ENCODE data around the gene UST. TPM values are rescaled to one million over a fixed set of nuclear protein-coding genes. Genes with fewer than 3 reads are reported as not detected.

Gene UST
- total RNA-seq, 5 donors from 2014 or later (not counting 1 experiment from before 2014, with no cell fraction given): 1.9 to 5.3 (median 3.0) TPM

GRCh38 chr6:148932208-148932607 is 185.4 kb downstream of the UST start:
- ATAC-seq (replicated peaks in 1 of 4): no peak
- Mint-ChIP-seq H3K4me3 (no peak overlapping the region), H3K27me3 (peaks cover 0 to 5% of the 10 kb centered on the region in 2 donors), H3K27ac (no peak overlapping the region), H3K4me1 (no peaks in the 10 kb centered on the region), H3K9me3 (no peaks in the 10 kb centered on the region), H3K36me3 (no peaks in the 10 kb centered on the region)
- Histone ChIP-seq H3K27ac (ENCODE audit: low read length) (no peak overlapping the region), H3K9me3 (no peaks in the 10 kb centered on the region), H3K4me1 (ENCODE audit: control insufficient read depth in 1 of 2, extremely low read depth in 1 of 2, insufficient read depth in 2 of 2, low read length in 2 of 2) (no peaks in the 10 kb centered on the region), H3K4me3 (ENCODE audit: control insufficient read depth in 1 of 2, extremely low read depth in 1 of 2, low read length in 1 of 2) (no peak overlapping the region), H3K27me3 (replicated peaks in 1 of 2; ENCODE audit: control insufficient read depth in 2 of 2, extremely low read depth in 1 of 2, insufficient read depth in 2 of 2, low read length in 1 of 2) (no peaks in the 10 kb centered on the region), H3K36me3 (ENCODE audit: control insufficient read depth in 2 of 2, extremely low read depth in 1 of 2, insufficient read depth in 1 of 2, low read length in 1 of 2) (no peaks in the 10 kb centered on the region)
- no peak for DNase-seq
- CTCF ChIA-PET: no interaction called here
- POLR2A ChIA-PET: no interaction called here
- no CpG with 5 or more reads among the region's 1 CpG for WGBS (ENCODE audit: insufficient coverage)

- Histone ChIP-seq H3K4me1 (ENCODE audit: control insufficient read depth in 1 of 2, extremely low read depth in 1 of 2, insufficient read depth in 2 of 2, low read length in 2 of 2) (no peaks in the 10 kb centered on the region), H3K36me3 (ENCODE audit: control insufficient read depth in 2 of 2, extremely low read depth in 1 of 2, insufficient read depth in 1 of 2, low read length in 1 of 2) (no peaks in the 10 kb centered on the region), H3K4me3 (ENCODE audit: control insufficient read depth in 1 of 2, extremely low read depth in 1 of 2, low read length in 1 of 2) (no peak overlapping the region), H3K9me3 (no peaks in the 10 kb centered on the region), H3K27me3 (replicated peaks in 1 of 2; ENCODE audit: control insufficient read depth in 2 of 2, extremely low read depth in 1 of 2, insufficient read depth in 2 of 2, low read length in 1 of 2) (no peaks in the 10 kb centered on the region), H3K27ac (ENCODE audit: low read length) (no peak overlapping the region)
- no peaks in the 10 kb centered on the region for H3K36me3 Mint-ChIP-seq
- CTCF ChIA-PET: interaction anchor here in 1 of 2 donors (0.5 kb wide), 1 partner anchor 309 kb away, joined by 3 read pairs; no protein-coding TSS in a partner anchor
- POLR2A ChIA-PET: no interaction called here
- DNase-seq (no peak), ATAC-seq (replicated peaks in 1 of 4) (no peak)
- no peaks in the 10 kb centered on the region for H3K9me3 Mint-ChIP-seq
- no peak overlapping the region for H3K27ac Mint-ChIP-seq
- 93% methylated on average over 2 of the region's 4 CpGs for WGBS (ENCODE audit: insufficient coverage)
- peaks cover 2 to 7% of the 10 kb centered on the region in 2 donors for H3K27me3 Mint-ChIP-seq
- no peaks in the 10 kb centered on the region for H3K4me1 Mint-ChIP-seq
- no peak overlapping the region for H3K4me3 Mint-ChIP-seq
Measured at GRCh38 chr6:148932731-148933130, 185.9 kb downstream of the UST start.

GRCh38 chr6:148934539-148934938 is 187.7 kb downstream of the UST start:
- no peak for ATAC-seq (replicated peaks in 1 of 4)
- ChIA-PET CTCF (interaction anchor here in 1 of 2 donors (0.5 kb wide), 1 partner anchor 54 kb away, joined by 7 read pairs; no protein-coding TSS in a partner anchor), POLR2A (no interaction called here)
- H3K4me3 ChIP-seq (ENCODE audit: control insufficient read depth in 1 of 2, extremely low read depth in 1 of 2, low read length in 1 of 2): no peak overlapping the region
- Mint-ChIP-seq H3K4me3 (no peak overlapping the region), H3K27me3 (peaks cover 5 to 10% of the 10 kb centered on the region in 2 donors), H3K4me1 (no peaks in the 10 kb centered on the region), H3K9me3 (no peaks in the 10 kb centered on the region), H3K36me3 (no peaks in the 10 kb centered on the region), H3K27ac (no peak overlapping the region)
- no peak for DNase-seq
- no peaks in the 10 kb centered on the region for H3K4me1 ChIP-seq (ENCODE audit: control insufficient read depth in 1 of 2, extremely low read depth in 1 of 2, insufficient read depth in 2 of 2, low read length in 2 of 2)
- H3K9me3 ChIP-seq: no peaks in the 10 kb centered on the region
- no peaks in the 10 kb centered on the region for H3K27me3 ChIP-seq (replicated peaks in 1 of 2; ENCODE audit: control insufficient read depth in 2 of 2, extremely low read depth in 1 of 2, insufficient read depth in 2 of 2, low read length in 1 of 2)
- WGBS (ENCODE audit: insufficient coverage): no CpG with 5 or more reads among the region's 4 CpGs
- no peak overlapping the region for H3K27ac ChIP-seq (ENCODE audit: low read length)
- H3K36me3 ChIP-seq (ENCODE audit: control insufficient read depth in 2 of 2, extremely low read depth in 1 of 2, insufficient read depth in 1 of 2, low read length in 1 of 2): no peaks in the 10 kb centered on the region

- Mint-ChIP-seq H3K27me3 (peaks cover 5 to 10% of the 10 kb centered on the region in 2 donors), H3K4me3 (no peak overlapping the region), H3K36me3 (no peaks in the 10 kb centered on the region), H3K4me1 (no peaks in the 10 kb centered on the region), H3K27ac (no peak overlapping the region), H3K9me3 (no peaks in the 10 kb centered on the region)
- ATAC-seq (replicated peaks in 1 of 4) (no peak), DNase-seq (no peak)
- no CpG with 5 or more reads among the region's 3 CpGs for WGBS (ENCODE audit: insufficient coverage)
- H3K36me3 ChIP-seq (ENCODE audit: control insufficient read depth in 2 of 2, extremely low read depth in 1 of 2, insufficient read depth in 1 of 2, low read length in 1 of 2): no peaks in the 10 kb centered on the region
- no peaks in the 10 kb centered on the region for H3K9me3 ChIP-seq
- POLR2A ChIA-PET: no interaction called here
- H3K27me3 ChIP-seq (replicated peaks in 1 of 2; ENCODE audit: control insufficient read depth in 2 of 2, extremely low read depth in 1 of 2, insufficient read depth in 2 of 2, low read length in 1 of 2): no peaks in the 10 kb centered on the region
- no peak overlapping the region for H3K27ac ChIP-seq (ENCODE audit: low read length)
- no peaks in the 10 kb centered on the region for H3K4me1 ChIP-seq (ENCODE audit: control insufficient read depth in 1 of 2, extremely low read depth in 1 of 2, insufficient read depth in 2 of 2, low read length in 2 of 2)
- CTCF ChIA-PET: interaction anchor here in 1 of 2 donors (0.5 kb wide), 1 partner anchor 54 kb away, joined by 7 read pairs; no protein-coding TSS in a partner anchor
- no peak overlapping the region for H3K4me3 ChIP-seq (ENCODE audit: control insufficient read depth in 1 of 2, extremely low read depth in 1 of 2, low read length in 1 of 2)
Measured at GRCh38 chr6:148934961-148935360, 188.1 kb downstream of the UST start.

- ChIA-PET CTCF (no interaction called here), POLR2A (no interaction called here)
- WGBS (ENCODE audit: insufficient coverage): no CpG with 5 or more reads among the region's 7 CpGs
- Mint-ChIP-seq H3K9me3 (no peaks in the 10 kb centered on the region), H3K27me3 (peaks cover 5 to 10% of the 10 kb centered on the region in 2 donors), H3K36me3 (no peaks in the 10 kb centered on the region), H3K4me3 (no peak overlapping the region), H3K4me1 (no peaks in the 10 kb centered on the region), H3K27ac (no peak overlapping the region)
- H3K4me3 ChIP-seq (ENCODE audit: control insufficient read depth in 1 of 2, extremely low read depth in 1 of 2, low read length in 1 of 2): no peak overlapping the region
- H3K27ac ChIP-seq (ENCODE audit: low read length): no peak overlapping the region
- ATAC-seq (replicated peaks in 1 of 4) (no peak), DNase-seq (no peak)
- no peaks in the 10 kb centered on the region for H3K27me3 ChIP-seq (replicated peaks in 1 of 2; ENCODE audit: control insufficient read depth in 2 of 2, extremely low read depth in 1 of 2, insufficient read depth in 2 of 2, low read length in 1 of 2)
- H3K36me3 ChIP-seq (ENCODE audit: control insufficient read depth in 2 of 2, extremely low read depth in 1 of 2, insufficient read depth in 1 of 2, low read length in 1 of 2): no peaks in the 10 kb centered on the region
- H3K4me1 ChIP-seq (ENCODE audit: control insufficient read depth in 1 of 2, extremely low read depth in 1 of 2, insufficient read depth in 2 of 2, low read length in 2 of 2): no peaks in the 10 kb centered on the region
- no peaks in the 10 kb centered on the region for H3K9me3 ChIP-seq
Measured at GRCh38 chr6:148935705-148936435, 189.0 kb downstream of the UST start.

- no peaks in the 10 kb centered on the region for H3K9me3 Mint-ChIP-seq
- POLR2A ChIA-PET: no interaction called here
- H3K36me3 Mint-ChIP-seq: no peaks in the 10 kb centered on the region
- no CpG with 5 or more reads among the region's 1 CpG for WGBS (ENCODE audit: insufficient coverage)
- H3K27me3 Mint-ChIP-seq: peaks cover 3% of the 10 kb centered on the region in 2 donors
- H3K4me1 ChIP-seq (ENCODE audit: control insufficient read depth in 1 of 2, extremely low read depth in 1 of 2, insufficient read depth in 2 of 2, low read length in 2 of 2): no peaks in the 10 kb centered on the region
- H3K4me3 ChIP-seq (ENCODE audit: control insufficient read depth in 1 of 2, extremely low read depth in 1 of 2, low read length in 1 of 2): no peak overlapping the region
- no peak overlapping the region for H3K27ac Mint-ChIP-seq
- H3K4me1 Mint-ChIP-seq: peaks cover 0 to 5% (median 2%) of the 10 kb centered on the region in 3 donors
- no peak overlapping the region for H3K27ac ChIP-seq (ENCODE audit: low read length)
- no peak for ATAC-seq (replicated peaks in 1 of 4)
- H3K27me3 ChIP-seq (replicated peaks in 1 of 2; ENCODE audit: control insufficient read depth in 2 of 2, extremely low read depth in 1 of 2, insufficient read depth in 2 of 2, low read length in 1 of 2): no peaks in the 10 kb centered on the region
- DNase-seq: no peak
- H3K4me3 Mint-ChIP-seq: no peak overlapping the region
- H3K36me3 ChIP-seq (ENCODE audit: control insufficient read depth in 2 of 2, extremely low read depth in 1 of 2, insufficient read depth in 1 of 2, low read length in 1 of 2): no peaks in the 10 kb centered on the region
- no peaks in the 10 kb centered on the region for H3K9me3 ChIP-seq
- CTCF ChIA-PET: no interaction called here
Measured at GRCh38 chr6:148943451-148943850, 196.6 kb downstream of the UST start.

Data from T-cell (primary cell).